Measurements from ENCODE around the gene DICER1. TPM values are rescaled to one million over a fixed set of nuclear protein-coding genes. Genes with fewer than 3 reads are reported as not detected.

DICER1 gene
- total RNA-seq, 1 experiment from 2014 or later, result 62.0 TPM

DNA sequence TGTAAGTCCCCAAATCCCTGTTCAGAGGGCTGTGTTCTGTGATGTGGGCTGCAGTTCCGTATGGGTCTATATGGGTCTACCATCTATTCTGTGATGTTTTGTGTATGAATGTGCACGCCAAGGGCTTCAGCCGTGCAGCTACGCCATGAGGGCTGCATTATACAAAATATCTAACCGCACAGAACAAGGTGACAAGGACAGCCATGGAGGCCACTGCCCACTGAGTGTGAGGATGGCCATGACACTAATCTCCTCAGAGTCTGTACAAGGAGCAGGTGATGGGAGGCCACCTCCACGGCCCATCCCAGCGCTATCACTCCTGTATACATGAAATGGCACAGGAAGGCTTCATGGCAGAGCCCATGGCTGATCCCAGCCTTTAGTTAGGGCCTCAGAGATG, 102.0 kb downstream of the DICER1 start:
- no peak for DNase-seq (ENCODE audit: low spot score)
- no peaks in the 10 kb centered on the region for H3K9me3 Mint-ChIP-seq
- H3K4me1 Mint-ChIP-seq, result peaks cover 3% of the 10 kb centered on the region; the same call in 1 of the 2 replicates
- H3K36me3 Mint-ChIP-seq, result no peaks in the 10 kb centered on the region
- ATAC-seq, result no peak
- ChIA-PET POLR2A (no interaction called here), CTCF (no interaction called here)
- H3K4me3 Mint-ChIP-seq, result no peak overlapping the region
- no peak overlapping the region for H3K27ac Mint-ChIP-seq
- no peaks in the 10 kb centered on the region; the same call in 1 of the 2 replicates for H3K27me3 Mint-ChIP-seq (ENCODE audit: low read depth)
- TF ChIP-seq, protein P1, sequence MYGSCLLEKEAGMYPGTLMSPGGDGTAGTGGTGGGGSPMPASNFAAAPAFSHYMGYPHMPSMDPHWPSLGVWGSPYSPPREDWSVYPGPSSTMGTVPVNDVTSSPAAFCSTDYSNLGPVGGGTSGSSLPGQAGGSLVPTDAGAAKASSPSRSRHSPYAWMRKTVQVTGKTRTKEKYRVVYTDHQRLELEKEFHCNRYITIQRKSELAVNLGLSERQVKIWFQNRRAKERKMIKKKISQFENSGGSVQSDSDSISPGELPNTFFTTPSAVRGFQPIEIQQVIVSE (CRISPR knock-in tag; IDR thresholded peaks at IDR 0.05; ENCODE audit: borderline replicate concordance), result no peak

DNA sequence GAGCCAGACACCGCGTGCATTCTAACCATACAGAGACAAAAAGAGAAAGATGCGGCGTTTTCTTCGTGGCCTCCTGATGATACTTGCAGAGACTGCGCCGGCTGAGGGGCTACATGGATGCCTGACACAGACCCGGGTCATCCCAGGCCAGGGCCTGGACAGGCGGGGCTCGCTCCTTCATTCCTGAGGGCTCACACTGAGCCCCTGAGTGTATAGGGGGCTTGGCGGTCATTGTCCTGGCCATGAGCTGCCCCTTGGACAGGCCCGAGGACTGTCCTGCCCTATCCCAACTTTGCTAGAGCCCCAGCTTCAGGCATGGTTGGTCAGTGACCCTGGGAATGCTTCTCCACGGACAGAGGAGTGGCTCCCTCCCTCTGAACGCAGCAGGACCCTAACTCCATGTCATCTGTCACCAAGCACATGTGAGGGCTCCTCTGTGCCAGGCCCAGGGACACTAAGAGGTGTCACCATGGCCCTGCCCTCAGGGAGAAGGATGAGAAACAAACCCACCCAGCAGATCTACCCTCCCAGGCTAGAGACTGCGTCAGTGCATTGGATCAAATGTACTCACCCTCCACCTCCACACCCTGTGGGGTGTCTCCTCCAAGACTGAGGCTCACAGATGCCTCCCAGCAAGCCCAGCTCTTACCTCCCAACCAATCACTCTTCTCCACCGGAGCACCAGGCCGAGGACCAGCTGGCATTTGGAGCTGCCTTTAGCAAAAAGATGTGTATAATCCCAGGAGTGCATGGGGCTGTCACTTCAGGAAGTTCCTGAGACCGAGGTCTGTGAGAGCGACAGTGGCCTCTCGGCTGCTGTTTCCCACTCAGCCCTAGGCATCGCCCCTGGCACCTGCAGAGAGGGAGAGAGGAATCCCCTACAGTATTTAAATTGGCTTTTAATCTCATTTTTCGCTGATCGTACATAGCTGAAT, 102.7 kb downstream of the DICER1 start:
- DNase-seq (ENCODE audit: low spot score) (no peak), ATAC-seq (no peak)
- ChIA-PET POLR2A (no interaction called here), CTCF (interaction anchor here (0.6 kb wide), 1 partner anchor 360 kb away, joined by 3 read pairs; no protein-coding TSS in a partner anchor)
- peaks cover 3% of the 10 kb centered on the region; the same call in 1 of the 2 replicates for H3K4me1 Mint-ChIP-seq
- H3K9me3 Mint-ChIP-seq, result no peaks in the 10 kb centered on the region
- H3K27me3 Mint-ChIP-seq (ENCODE audit: low read depth), result peaks cover under 1% of the 10 kb centered on the region
- H3K27ac Mint-ChIP-seq, result no peak overlapping the region
- no peak overlapping the region for H3K4me3 Mint-ChIP-seq
- no peaks in the 10 kb centered on the region for H3K36me3 Mint-ChIP-seq
- TF ChIP-seq ESRRA (CRISPR knock-in tag; IDR thresholded peaks at IDR 0.05; ENCODE audit: borderline replicate concordance) (no peak), ETV6 (CRISPR knock-in tag; IDR thresholded peaks at IDR 0.05) (no peak), FOXP1 (CRISPR knock-in tag; IDR thresholded peaks at IDR 0.05; ENCODE audit: borderline replicate concordance) (no peak), RELA (CRISPR knock-in tag; IDR thresholded peaks at IDR 0.05; ENCODE audit: borderline replicate concordance) (no peak), TCF7 (CRISPR knock-in tag; IDR thresholded peaks at IDR 0.05; ENCODE audit: low read depth) (no peak), SMAD3 (CRISPR knock-in tag; IDR thresholded peaks at IDR 0.05; ENCODE audit: borderline replicate concordance) (no peak), CREM (CRISPR knock-in tag; IDR thresholded peaks at IDR 0.05) (no peak), RORB (CRISPR knock-in tag; IDR thresholded peaks at IDR 0.05) (no peak), FOXJ3 (CRISPR knock-in tag; IDR thresholded peaks at IDR 0.05; ENCODE audit: borderline replicate concordance) (no peak), CREB1 (CRISPR knock-in tag; IDR thresholded peaks at IDR 0.05) (no peak), NR2C2 (CRISPR knock-in tag; IDR thresholded peaks at IDR 0.05) (no peak), JAZF1 (CRISPR knock-in tag; IDR thresholded peaks at IDR 0.05) (no peak)
- TF ChIP-seq, protein P2, sequence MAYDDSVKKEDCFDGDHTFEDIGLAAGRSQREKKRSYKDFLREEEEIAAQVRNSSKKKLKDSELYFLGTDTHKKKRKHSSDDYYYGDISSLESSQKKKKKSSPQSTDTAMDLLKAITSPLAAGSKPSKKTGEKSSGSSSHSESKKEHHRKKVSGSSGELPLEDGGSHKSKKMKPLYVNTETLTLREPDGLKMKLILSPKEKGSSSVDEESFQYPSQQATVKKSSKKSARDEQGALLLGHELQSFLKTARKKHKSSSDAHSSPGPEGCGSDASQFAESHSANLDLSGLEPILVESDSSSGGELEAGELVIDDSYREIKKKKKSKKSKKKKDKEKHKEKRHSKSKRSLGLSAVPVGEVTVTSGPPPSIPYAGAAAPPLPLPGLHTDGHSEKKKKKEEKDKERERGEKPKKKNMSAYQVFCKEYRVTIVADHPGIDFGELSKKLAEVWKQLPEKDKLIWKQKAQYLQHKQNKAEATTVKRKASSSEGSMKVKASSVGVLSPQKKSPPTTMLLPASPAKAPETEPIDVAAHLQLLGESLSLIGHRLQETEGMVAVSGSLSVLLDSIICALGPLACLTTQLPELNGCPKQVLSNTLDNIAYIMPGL (CRISPR knock-in tag; IDR thresholded peaks at IDR 0.05), result no peak
- TF ChIP-seq, protein P3, sequence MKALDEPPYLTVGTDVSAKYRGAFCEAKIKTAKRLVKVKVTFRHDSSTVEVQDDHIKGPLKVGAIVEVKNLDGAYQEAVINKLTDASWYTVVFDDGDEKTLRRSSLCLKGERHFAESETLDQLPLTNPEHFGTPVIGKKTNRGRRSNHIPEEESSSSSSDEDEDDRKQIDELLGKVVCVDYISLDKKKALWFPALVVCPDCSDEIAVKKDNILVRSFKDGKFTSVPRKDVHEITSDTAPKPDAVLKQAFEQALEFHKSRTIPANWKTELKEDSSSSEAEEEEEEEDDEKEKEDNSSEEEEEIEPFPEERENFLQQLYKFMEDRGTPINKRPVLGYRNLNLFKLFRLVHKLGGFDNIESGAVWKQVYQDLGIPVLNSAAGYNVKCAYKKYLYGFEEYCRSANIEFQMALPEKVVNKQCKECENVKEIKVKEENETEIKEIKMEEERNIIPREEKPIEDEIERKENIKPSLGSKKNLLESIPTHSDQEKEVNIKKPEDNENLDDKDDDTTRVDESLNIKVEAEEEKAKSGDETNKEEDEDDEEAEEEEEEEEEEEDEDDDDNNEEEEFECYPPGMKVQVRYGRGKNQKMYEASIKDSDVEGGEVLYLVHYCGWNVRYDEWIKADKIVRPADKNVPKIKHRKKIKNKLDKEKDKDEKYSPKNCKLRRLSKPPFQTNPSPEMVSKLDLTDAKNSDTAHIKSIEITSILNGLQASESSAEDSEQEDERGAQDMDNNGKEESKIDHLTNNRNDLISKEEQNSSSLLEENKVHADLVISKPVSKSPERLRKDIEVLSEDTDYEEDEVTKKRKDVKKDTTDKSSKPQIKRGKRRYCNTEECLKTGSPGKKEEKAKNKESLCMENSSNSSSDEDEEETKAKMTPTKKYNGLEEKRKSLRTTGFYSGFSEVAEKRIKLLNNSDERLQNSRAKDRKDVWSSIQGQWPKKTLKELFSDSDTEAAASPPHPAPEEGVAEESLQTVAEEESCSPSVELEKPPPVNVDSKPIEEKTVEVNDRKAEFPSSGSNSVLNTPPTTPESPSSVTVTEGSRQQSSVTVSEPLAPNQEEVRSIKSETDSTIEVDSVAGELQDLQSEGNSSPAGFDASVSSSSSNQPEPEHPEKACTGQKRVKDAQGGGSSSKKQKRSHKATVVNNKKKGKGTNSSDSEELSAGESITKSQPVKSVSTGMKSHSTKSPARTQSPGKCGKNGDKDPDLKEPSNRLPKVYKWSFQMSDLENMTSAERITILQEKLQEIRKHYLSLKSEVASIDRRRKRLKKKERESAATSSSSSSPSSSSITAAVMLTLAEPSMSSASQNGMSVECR (CRISPR knock-in tag; IDR thresholded peaks at IDR 0.05; ENCODE audit: borderline replicate concordance), result no peak
- TF ChIP-seq, protein P4, sequence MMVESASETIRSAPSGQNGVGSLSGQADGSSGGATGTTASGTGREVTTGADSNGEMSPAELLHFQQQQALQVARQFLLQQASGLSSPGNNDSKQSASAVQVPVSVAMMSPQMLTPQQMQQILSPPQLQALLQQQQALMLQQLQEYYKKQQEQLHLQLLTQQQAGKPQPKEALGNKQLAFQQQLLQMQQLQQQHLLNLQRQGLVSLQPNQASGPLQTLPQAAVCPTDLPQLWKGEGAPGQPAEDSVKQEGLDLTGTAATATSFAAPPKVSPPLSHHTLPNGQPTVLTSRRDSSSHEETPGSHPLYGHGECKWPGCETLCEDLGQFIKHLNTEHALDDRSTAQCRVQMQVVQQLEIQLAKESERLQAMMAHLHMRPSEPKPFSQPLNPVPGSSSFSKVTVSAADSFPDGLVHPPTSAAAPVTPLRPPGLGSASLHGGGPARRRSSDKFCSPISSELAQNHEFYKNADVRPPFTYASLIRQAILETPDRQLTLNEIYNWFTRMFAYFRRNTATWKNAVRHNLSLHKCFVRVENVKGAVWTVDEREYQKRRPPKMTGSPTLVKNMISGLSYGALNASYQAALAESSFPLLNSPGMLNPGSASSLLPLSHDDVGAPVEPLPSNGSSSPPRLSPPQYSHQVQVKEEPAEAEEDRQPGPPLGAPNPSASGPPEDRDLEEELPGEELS (CRISPR knock-in tag; IDR thresholded peaks at IDR 0.05), result no peak
- TF ChIP-seq, protein P5, sequence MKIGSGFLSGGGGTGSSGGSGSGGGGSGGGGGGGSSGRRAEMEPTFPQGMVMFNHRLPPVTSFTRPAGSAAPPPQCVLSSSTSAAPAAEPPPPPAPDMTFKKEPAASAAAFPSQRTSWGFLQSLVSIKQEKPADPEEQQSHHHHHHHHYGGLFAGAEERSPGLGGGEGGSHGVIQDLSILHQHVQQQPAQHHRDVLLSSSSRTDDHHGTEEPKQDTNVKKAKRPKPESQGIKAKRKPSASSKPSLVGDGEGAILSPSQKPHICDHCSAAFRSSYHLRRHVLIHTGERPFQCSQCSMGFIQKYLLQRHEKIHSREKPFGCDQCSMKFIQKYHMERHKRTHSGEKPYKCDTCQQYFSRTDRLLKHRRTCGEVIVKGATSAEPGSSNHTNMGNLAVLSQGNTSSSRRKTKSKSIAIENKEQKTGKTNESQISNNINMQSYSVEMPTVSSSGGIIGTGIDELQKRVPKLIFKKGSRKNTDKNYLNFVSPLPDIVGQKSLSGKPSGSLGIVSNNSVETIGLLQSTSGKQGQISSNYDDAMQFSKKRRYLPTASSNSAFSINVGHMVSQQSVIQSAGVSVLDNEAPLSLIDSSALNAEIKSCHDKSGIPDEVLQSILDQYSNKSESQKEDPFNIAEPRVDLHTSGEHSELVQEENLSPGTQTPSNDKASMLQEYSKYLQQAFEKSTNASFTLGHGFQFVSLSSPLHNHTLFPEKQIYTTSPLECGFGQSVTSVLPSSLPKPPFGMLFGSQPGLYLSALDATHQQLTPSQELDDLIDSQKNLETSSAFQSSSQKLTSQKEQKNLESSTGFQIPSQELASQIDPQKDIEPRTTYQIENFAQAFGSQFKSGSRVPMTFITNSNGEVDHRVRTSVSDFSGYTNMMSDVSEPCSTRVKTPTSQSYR (CRISPR knock-in tag; IDR thresholded peaks at IDR 0.05), result no peak
- TF ChIP-seq, protein P6, sequence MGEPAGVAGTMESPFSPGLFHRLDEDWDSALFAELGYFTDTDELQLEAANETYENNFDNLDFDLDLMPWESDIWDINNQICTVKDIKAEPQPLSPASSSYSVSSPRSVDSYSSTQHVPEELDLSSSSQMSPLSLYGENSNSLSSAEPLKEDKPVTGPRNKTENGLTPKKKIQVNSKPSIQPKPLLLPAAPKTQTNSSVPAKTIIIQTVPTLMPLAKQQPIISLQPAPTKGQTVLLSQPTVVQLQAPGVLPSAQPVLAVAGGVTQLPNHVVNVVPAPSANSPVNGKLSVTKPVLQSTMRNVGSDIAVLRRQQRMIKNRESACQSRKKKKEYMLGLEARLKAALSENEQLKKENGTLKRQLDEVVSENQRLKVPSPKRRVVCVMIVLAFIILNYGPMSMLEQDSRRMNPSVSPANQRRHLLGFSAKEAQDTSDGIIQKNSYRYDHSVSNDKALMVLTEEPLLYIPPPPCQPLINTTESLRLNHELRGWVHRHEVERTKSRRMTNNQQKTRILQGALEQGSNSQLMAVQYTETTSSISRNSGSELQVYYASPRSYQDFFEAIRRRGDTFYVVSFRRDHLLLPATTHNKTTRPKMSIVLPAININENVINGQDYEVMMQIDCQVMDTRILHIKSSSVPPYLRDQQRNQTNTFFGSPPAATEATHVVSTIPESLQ (CRISPR knock-in tag; IDR thresholded peaks at IDR 0.05), result no peak
